HG03571 (cell line): ENCODE data around the gene CCL2.

Source experiments
- ATAC-seq: cut with Tn5 transposase; IDR thresholded peaks from one replicate; pipeline ENCODE4 v1.9.1; 2021; ENCODE audit not compliant: unreplicated experiment

CCL2 gene

GRCh38 chr17:34237458-34237857, 17.6 kb upstream of the CCL2 start:
- ATAC-seq, result no peak

GRCh38 chr17:34241062-34241461, 14.0 kb upstream of the CCL2 start:
- no peak for ATAC-seq

- no peak for ATAC-seq
Observed at GRCh38 chr17:34242587-34243363, 12.3 kb upstream of the CCL2 start.

GRCh38 chr17:34243364-34244320, 11.4 kb upstream of the CCL2 start:
- no peak for ATAC-seq

GRCh38 chr17:34245351-34245905, 9.7 kb upstream of the CCL2 start:
- no peak for ATAC-seq

- ATAC-seq, result no peak
Observed at GRCh38 chr17:34246446-34246845, 8.6 kb upstream of the CCL2 start.

GRCh38 chr17:34246881-34247280, 8.2 kb upstream of the CCL2 start:
- ATAC-seq, result no peak

GRCh38 chr17:34248511-34249024, 6.5 kb upstream of the CCL2 start:
- ATAC-seq, result no peak

- ATAC-seq, result no peak
Observed at GRCh38 chr17:34249061-34249460, 6.0 kb upstream of the CCL2 start.

GRCh38 chr17:34249478-34249877, 5.6 kb upstream of the CCL2 start:
- ATAC-seq, result no peak

GRCh38 chr17:34251186-34251585, 3.9 kb upstream of the CCL2 start:
- no peak for ATAC-seq

GRCh38 chr17:34252095-34252443, 3.0 kb upstream of the CCL2 start:
- ATAC-seq, result no peak

GRCh38 chr17:34252444-34253138, 2.5 kb upstream of the CCL2 start:
- ATAC-seq, result no peak

GRCh38 chr17:34253139-34253525, 2.0 kb upstream of the CCL2 start:
- no peak for ATAC-seq

- no peak for ATAC-seq
Observed at GRCh38 chr17:34254146-34254545, 939 bp upstream of the CCL2 start.

- ATAC-seq, result no peak
Observed at GRCh38 chr17:34255381-34255732, 272 bp downstream of the CCL2 start.

- ATAC-seq, result no peak
Observed at GRCh38 chr17:34255841-34256240, 756 bp downstream of the CCL2 start.

- ATAC-seq, result no peak
Observed at GRCh38 chr17:34257299-34257985, 2.4 kb downstream of the CCL2 start.

GRCh38 chr17:34257986-34258326, 2.9 kb downstream of the CCL2 start:
- ATAC-seq, result no peak

- ATAC-seq, result no peak
Observed at GRCh38 chr17:34259146-34259545, 4.1 kb downstream of the CCL2 start.

GRCh38 chr17:34260861-34261260, 5.8 kb downstream of the CCL2 start:
- ATAC-seq, result no peak
